HepG2 (cell line): ENCODE results near the gene RAB2B. TPM values are rescaled to one million over a fixed set of nuclear protein-coding genes. Genes with fewer than 3 reads are reported as not detected.
A peak's percentile ranks its signal among the peaks of the same experiment; 100 is the strongest.

Source experiments
- ARHGAP35 ChIP-seq: sonication (generic); formaldehyde crosslinking; IDR thresholded peaks from 2 replicates; pipeline ENCODE4 v1.9.0; 2022; ENCODE audit warnings: mild to moderate bottlenecking, inconsistent platforms, moderate library complexity, missing genetic modification reagents, borderline replicate concordance
- FOXC1 ChIP-seq: sonication (generic); formaldehyde crosslinking; IDR thresholded peaks from 2 replicates; pipeline ENCODE4 v1.8.0; 2022; ENCODE audit warnings: mild to moderate bottlenecking, missing genetic modification reagents, borderline replicate concordance
- FOXK1 ChIP-seq: sonication (generic); formaldehyde crosslinking; IDR thresholded peaks from 2 replicates; pipeline ENCODE4 v1.4.0; 2020; ENCODE audit warnings: low read depth, missing genetic modification reagents, borderline replicate concordance
- GZF1 ChIP-seq: sonication (generic); formaldehyde crosslinking; IDR thresholded peaks from 2 replicates; pipeline ENCODE4 v1.5.1; 2020; ENCODE audit warnings: mild to moderate bottlenecking, missing genetic modification reagents
- JDP2 ChIP-seq: sonication (generic); formaldehyde crosslinking; IDR thresholded peaks from 2 replicates; pipeline ENCODE4 v1.8.1; 2022; ENCODE audit warnings: missing genetic modification reagents, borderline replicate concordance
- KDM4B ChIP-seq: sonication (generic); formaldehyde crosslinking; IDR thresholded peaks from 2 replicates; pipeline ENCODE4 v1.4.0; 2020; ENCODE audit warnings: missing genetic modification reagents
- NFKB2 ChIP-seq: sonication (generic); formaldehyde crosslinking; IDR thresholded peaks from 2 replicates; pipeline ENCODE4 v1.4.0; 2020; ENCODE audit warnings: missing genetic modification reagents, borderline replicate concordance
- NFYC ChIP-seq: IDR thresholded peaks from 2 replicates; pipeline ENCODE4 v1.6.1; 2016; ENCODE audit warnings: missing genetic modification reagents, missing compliant biosample characterization
- NKX3-1 ChIP-seq: sonication (generic); formaldehyde crosslinking; IDR thresholded peaks from 2 replicates; pipeline ENCODE4 v1.5.0; 2020; ENCODE audit warnings: missing genetic modification reagents
- REL ChIP-seq: sonication (generic); formaldehyde crosslinking; conservative IDR thresholded peaks from 2 replicates; pipeline ENCODE4 v1.8.0; 2022; ENCODE audit warnings: mild to moderate bottlenecking, missing genetic modification reagents, moderate library complexity
- SNRNP70 ChIP-seq: fragments of 200-400 bp; formaldehyde crosslinking; IDR thresholded peaks from 2 replicates; pipeline ENCODE4 v1.6.1; 2017; ENCODE audit warnings: mild to moderate bottlenecking, low read depth, low read length, moderate library complexity
- SRSF4 ChIP-seq: fragments of 200-400 bp; formaldehyde crosslinking; IDR thresholded peaks from one replicate; pipeline ENCODE4 v1.6.1; 2018; ENCODE audit warnings: mild to moderate bottlenecking, low read depth, low read length, moderate library complexity; ENCODE audit not compliant: poor library complexity, severe bottlenecking
- ZBTB3 ChIP-seq: sonication (generic); formaldehyde crosslinking; IDR thresholded peaks from 2 replicates; pipeline ENCODE4 v1.4.0; 2020; ENCODE audit warnings: low read depth, mild to moderate bottlenecking, moderate library complexity, missing genetic modification reagents, borderline replicate concordance
- ZBTB40 ChIP-seq, 2 experiments: fragments of 450-650 bp in 1 of 2; sonication (generic) in 1 of 2; formaldehyde crosslinking in 1 of 2; IDR thresholded peaks; 2 replicates each; pipeline versions ENCODE4 v1.6.1 to v1.8.0; 2016 to 2022; ENCODE audit warnings: antibody characterized with exemption in 1 of 2, mild to moderate bottlenecking in 1 of 2, missing genetic modification reagents in 1 of 2
- ZFP41 ChIP-seq: sonication (generic); formaldehyde crosslinking; IDR thresholded peaks from 2 replicates; pipeline ENCODE4 v1.4.0; 2020; ENCODE audit warnings: mild to moderate bottlenecking, missing genetic modification reagents, borderline replicate concordance
- ZNF331 ChIP-seq: sonication (generic); formaldehyde crosslinking; IDR thresholded peaks from 2 replicates; pipeline ENCODE4 v1.4.0; 2020; ENCODE audit warnings: missing genetic modification reagents
- ZNF746 ChIP-seq: sonication (generic); formaldehyde crosslinking; IDR thresholded peaks from 2 replicates; pipeline ENCODE4 v1.8.0; 2022; ENCODE audit warnings: mild to moderate bottlenecking, missing genetic modification reagents
- ZNF816 ChIP-seq: sonication (generic); formaldehyde crosslinking; IDR thresholded peaks from 2 replicates; pipeline ENCODE4 v1.8.0; 2022; ENCODE audit warnings: missing genetic modification reagents, mild to moderate bottlenecking, borderline replicate concordance
- polyA plus RNA-seq, 8 experiments: library from polyadenylated mRNA; depleted of rRNA in 3 of 8; stranded (reverse) in 7 of 8; unstranded in 1 of 8; fragments of >200 nt; fragmentation: Illumina TruSeq in 4 of 8; extraction: Trizol in 4 of 8; gene quantifications; 2 replicates each; pipeline versions ENCODE4 v1.2.1 to v1.2.3, GENCODE V29; 2011 to 2016; ENCODE audit warnings: low read depth in 4 of 8, missing spikeins in 1 of 8, mixed read lengths in 1 of 8; ENCODE audit not compliant: insufficient read depth in 1 of 8
- total RNA-seq, 5 experiments: library from RNA; depleted of rRNA; stranded (reverse); fragments of >200 nt; fragmentation: Illumina TruSeq; extraction: Trizol; gene quantifications; 2 replicates each; pipeline ENCODE4 v1.2.3, GENCODE V29; 2016; ENCODE audit warnings: low read depth in 1 of 5

Gene RAB2B
- total and polyA plus RNA-seq, 2 of the 13 experiments (the other 11 are each of a cell fraction or from before 2014, with no cell fraction given) = 36.0 to 60.6 TPM

GRCh38 chr14:21455912-21456667 lies 20.7 kb downstream of the RAB2B start, which contains the start of gene CHD8 (continued):
- no peak for TF ChIP-seq ZBTB40 (IDR thresholded peaks at IDR 0.05)
- TF ChIP-seq ZBTB40 (CRISPR knock-in tag; IDR thresholded peaks at IDR 0.05) = peak; percentile 80
- peak; percentile 33; the same call in 1 of the 2 replicates for TF ChIP-seq KDM4B (CRISPR knock-in tag)
- TF ChIP-seq NKX3-1 = no peak; the same call in 1 of the 2 replicates
- no peak for TF ChIP-seq SRSF4
- no peak for TF ChIP-seq GZF1
- TF ChIP-seq ZNF816 (CRISPR knock-in tag) = peak; percentile 95
- peak; percentile 94; the same call in 1 of the 2 replicates for TF ChIP-seq ARHGAP35
- peak; percentile 87 for TF ChIP-seq FOXC1 (CRISPR knock-in tag)
- TF ChIP-seq ZFP41 = no peak
- peak; percentile 94; the same call in 1 of the 2 replicates for TF ChIP-seq NFKB2 (CRISPR knock-in tag)
- no peak for TF ChIP-seq SNRNP70
- TF ChIP-seq FOXK1 (CRISPR knock-in tag) = peak; percentile 92
- peak; percentile 51; the same call in 1 of the 2 replicates for TF ChIP-seq ZNF331 (CRISPR knock-in tag)
- no peak for TF ChIP-seq ZBTB3 (CRISPR knock-in tag)
- peak; percentile 98 for TF ChIP-seq NFYC
- no peak for TF ChIP-seq JDP2 (CRISPR knock-in tag)
- peak; percentile 83; the same call in 1 of the 2 replicates for TF ChIP-seq REL (CRISPR knock-in tag)
- no peak; the same call in 1 of the 2 replicates for TF ChIP-seq ZNF746 (CRISPR knock-in tag)
